GM12874 (cell line): ENCODE measurements around the gene ERC1.

Experiments
- TF ChIP-seq, protein P1 (sequence below): IDR thresholded peaks from 2 replicates; pipeline ENCODE4 v1.5.1; 2011; ENCODE audit warnings: low read depth, mild to moderate bottlenecking, control low read depth, low read length, moderate library complexity; ENCODE audit not compliant: insufficient read depth

ERC1 gene

DNA sequence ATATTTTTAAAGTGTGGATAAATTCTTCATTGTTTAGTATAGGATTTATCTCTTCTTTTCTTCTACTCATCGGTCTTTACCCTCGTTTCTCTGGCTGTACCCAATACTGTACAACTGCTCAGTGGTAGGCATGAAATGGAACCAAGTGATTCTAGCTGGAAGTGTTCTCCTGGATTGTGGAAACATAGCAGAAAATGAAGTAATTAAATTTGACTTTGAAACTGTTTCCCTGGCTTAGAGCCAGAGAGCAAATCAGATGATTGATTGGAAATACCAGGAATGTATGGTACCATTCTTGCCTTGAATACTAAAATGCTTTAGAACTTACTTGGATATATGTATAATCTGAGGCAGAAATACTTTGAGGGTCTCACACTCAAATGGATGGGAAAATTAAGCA lies 292.3 kb downstream of the ERC1 start:
- TF ChIP-seq, protein P1, sequence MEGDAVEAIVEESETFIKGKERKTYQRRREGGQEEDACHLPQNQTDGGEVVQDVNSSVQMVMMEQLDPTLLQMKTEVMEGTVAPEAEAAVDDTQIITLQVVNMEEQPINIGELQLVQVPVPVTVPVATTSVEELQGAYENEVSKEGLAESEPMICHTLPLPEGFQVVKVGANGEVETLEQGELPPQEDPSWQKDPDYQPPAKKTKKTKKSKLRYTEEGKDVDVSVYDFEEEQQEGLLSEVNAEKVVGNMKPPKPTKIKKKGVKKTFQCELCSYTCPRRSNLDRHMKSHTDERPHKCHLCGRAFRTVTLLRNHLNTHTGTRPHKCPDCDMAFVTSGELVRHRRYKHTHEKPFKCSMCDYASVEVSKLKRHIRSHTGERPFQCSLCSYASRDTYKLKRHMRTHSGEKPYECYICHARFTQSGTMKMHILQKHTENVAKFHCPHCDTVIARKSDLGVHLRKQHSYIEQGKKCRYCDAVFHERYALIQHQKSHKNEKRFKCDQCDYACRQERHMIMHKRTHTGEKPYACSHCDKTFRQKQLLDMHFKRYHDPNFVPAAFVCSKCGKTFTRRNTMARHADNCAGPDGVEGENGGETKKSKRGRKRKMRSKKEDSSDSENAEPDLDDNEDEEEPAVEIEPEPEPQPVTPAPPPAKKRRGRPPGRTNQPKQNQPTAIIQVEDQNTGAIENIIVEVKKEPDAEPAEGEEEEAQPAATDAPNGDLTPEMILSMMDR: no peak

DNA sequence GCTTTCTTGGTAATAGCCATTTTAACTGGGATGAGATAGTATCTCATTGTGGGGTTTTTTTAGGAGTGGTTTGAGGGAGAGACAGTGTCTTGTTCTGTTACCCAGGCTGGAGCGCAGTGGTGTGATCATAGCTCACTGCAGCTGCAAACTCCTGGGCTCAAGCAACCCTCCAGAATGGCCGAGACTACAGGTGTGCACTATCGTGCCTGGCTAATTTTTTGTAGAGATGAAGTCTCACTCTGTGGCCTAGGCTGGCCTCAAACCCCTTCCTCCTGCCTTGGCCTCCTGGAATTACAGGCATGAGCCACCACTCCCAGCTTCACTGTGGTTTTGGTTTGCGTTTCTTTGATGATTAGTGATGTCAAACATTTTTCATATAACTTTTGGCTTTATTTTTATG lies 293.6 kb downstream of the ERC1 start:
- TF ChIP-seq, protein P1: no peak

DNA sequence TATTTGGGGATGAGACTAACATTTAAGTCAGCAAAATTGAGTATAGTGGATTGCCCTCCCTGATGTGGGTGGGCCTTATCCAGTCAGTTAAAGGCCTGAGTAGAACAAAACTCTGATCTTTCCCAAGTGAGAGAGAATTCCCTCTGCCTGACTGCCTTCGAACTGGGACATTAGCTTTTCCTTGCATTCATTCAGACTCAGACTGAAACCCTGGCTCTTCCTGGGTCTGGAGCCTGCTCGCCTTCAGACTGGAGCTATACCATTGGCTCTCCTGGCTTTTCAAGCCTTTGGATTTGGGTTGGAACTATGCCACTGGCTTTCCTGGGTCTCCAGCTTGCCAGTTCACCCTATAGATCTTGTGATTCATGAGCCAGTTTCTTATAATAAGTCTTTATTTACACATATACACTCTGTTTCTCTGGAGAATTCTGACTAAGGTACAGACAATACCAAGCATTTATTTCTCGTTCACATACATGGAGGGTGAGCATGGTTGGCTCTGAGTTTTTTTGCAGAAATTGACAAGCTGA lies 296.5 kb downstream of the ERC1 start:
- TF ChIP-seq, protein P1: no peak

DNA sequence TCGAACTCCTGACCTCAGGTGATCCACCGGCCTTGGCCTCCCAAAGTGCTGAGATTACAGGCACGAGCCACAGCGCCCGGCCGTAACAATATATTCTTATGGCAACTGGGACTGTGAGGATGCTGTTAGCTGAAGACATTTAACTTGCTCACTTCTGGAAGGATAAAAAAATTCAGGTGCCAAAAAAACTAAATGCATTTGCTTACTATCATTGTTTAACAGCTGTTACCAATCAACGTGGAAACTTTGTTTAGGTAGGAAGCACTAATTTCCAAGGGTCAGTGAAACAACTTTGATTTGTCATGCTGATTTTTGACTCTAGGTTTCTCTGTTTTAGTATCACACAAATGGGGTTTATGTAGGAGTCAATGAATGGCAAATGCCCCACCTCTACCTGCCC lies 297.3 kb downstream of the ERC1 start:
- TF ChIP-seq, protein P1: no peak

DNA sequence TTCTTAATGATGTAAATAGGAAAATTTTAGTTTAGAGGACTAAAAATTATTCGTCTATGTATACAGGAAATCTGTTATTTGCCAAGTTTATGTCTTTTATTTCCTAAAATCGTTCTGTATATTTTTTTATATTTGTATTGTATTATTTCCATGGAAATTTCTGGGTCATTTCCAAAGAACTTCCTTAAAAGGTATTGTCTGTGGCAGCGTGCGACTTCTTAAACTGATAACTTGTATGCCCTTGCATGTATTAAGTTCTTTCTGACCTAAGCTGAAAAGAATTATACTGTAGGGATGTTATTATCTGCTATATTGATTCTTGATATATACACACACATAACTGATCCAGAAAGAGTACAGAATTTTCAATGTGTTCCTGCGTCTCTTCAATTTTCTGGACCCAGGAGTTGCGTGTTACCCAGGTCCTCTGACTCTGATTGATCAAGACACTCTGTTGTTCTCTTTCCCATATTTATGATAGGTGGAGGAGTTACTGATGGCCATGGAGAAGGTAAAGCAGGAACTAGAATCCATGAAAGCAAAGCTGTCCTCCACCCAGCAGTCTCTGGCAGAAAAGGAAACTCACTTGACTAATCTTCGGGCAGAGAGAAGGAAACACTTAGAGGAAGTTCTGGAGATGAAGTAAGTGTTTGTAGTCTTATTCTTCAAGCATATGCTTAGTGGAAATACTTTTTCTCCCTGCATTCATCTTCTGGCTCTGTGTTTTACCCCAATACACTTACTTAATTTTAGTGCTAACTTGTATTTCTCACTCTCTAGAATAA lies 298.5 kb downstream of the ERC1 start:
- TF ChIP-seq, protein P1: no peak

DNA sequence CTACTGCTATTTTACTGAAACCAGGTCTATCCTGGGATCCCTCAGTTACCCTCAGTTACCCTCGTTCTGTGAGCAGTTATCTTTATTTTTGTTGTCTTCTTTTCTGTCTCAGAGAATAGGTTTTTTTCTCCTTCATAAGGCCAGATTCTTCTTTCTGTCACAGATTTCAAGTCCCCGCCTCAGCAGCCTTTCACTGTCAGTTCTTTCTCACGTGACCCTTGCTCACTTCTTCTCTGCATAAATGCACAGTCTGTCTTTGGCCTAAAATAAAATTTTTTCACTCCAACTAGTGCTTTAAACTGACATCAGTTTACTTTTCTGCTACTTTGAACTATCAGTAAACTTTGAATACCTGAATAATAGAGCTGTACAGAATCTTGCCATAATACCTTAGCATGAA lies 299.7 kb downstream of the ERC1 start:
- TF ChIP-seq, protein P1: no peak

DNA sequence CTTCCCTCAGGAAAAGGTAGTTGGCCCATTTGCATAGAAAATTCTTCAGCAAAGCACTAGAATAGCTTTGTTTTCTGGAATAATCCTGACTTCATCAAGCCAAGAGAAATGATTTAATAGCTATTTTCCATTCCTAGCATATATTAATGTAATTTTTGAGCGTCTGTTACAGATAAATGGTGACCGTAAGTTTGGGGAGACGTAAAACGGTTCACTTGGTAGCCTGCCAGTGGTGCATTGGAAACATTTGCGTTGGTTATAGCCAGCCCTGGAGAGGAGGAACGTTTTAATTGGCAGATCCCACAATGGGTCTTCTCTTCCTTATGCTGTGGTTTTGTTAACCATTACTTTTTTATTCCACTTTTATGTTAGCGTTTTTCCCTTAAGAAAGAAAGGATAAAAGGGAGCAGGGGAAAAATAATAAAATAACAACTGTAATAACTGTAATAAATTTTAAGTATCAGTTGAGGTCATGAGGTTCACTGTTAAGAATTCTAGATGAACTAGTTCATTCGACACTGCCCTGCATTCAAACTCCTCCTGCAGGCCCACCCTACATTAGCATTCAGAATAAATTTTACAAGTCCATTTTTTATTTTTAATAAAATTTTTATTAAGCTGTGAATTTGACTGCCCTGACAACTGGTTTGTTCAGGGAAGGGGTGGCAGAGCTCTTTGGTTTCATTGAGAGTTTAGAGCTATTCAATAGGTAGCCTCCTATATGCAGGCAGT lies 300.7 kb downstream of the ERC1 start:
- TF ChIP-seq, protein P1: no peak
